DMS114 treated with DMSO at 0.1 percent for 48 hours (cell line): ENCODE results near the gene GREB1.

Experiments
- DNase-seq: peaks from one replicate; lab custom pipeline; 2025; ENCODE audit not compliant: unreplicated experiment; lab: John Stamatoyannopoulos, UW

The GREB1 gene

GRCh38 chr2:11539317-11540147, 5.7 kb downstream of the GREB1 start:
- no peak for DNase-seq

GRCh38 chr2:11540148-11540995, 6.5 kb downstream of the GREB1 start:
- no peak for DNase-seq

GRCh38 chr2:11540996-11541692, 7.3 kb downstream of the GREB1 start:
- no peak for DNase-seq

- DNase-seq = no peak
These were observed 7.9 kb downstream of the GREB1 start for GRCh38 chr2:11541693-11542274.

- no peak for DNase-seq
These were observed 8.5 kb downstream of the GREB1 start for GRCh38 chr2:11542275-11542819.

GRCh38 chr2:11543337-11544216, 9.7 kb downstream of the GREB1 start:
- no peak for DNase-seq

- DNase-seq = no peak
These were observed 12.2 kb downstream of the GREB1 start for GRCh38 chr2:11546072-11546471.

GRCh38 chr2:11547912-11548497, 14.2 kb downstream of the GREB1 start:
- DNase-seq = no peak

GRCh38 chr2:11550302-11550701, 16.5 kb downstream of the GREB1 start:
- DNase-seq = no peak

- DNase-seq = no peak
These were observed 17.2 kb downstream of the GREB1 start for GRCh38 chr2:11550901-11551568.

- DNase-seq = no peak
These were observed 17.9 kb downstream of the GREB1 start for GRCh38 chr2:11551569-11552259.

GRCh38 chr2:11552260-11552638, 18.4 kb downstream of the GREB1 start:
- DNase-seq = no peak

- DNase-seq = no peak
These were observed 20.0 kb downstream of the GREB1 start for GRCh38 chr2:11553661-11554398.

- DNase-seq = no peak
These were observed 20.5 kb downstream of the GREB1 start for GRCh38 chr2:11554399-11554716.

GRCh38 chr2:11556101-11556806, 22.4 kb downstream of the GREB1 start:
- no peak for DNase-seq

- DNase-seq = no peak
These were observed 24.5 kb downstream of the GREB1 start for GRCh38 chr2:11558214-11558886.
